ENCODE results near the gene ASF1A.
A peak's percentile ranks its signal among the peaks of the same experiment; 100 is the strongest.

The ASF1A gene

DNA sequence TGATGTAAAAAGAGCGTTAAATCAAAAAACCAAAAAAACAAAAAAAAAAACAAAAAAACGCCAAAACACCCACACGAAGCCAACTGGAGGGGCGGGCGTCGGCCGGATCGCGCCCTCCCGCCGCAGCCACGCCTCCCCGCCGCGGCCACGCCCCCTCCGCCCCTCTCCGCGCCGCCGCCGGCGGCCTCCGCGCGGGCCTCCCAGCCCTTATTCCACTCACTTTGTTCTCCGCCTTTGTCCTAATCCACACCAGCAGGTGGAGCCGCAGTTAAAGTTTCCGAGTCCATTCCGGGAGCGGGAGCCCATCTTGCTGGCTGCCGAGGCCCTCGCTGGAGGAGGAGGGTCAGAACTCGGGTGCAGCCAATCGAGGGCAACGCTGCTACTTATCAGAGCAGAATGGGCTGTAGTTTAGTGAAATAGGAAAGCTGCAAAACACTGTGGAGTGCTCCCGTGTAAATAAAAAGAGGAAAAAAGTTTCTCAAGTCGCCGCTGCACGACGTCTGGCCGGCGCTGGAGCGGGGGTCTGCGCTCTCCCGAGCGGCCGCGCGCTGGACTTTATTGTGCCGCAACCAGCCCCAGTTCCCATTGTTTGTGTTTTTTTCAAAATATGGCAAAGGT is at the start of gene ASF1A:
Gene ASF1A (plus strand): TSS at position 346 of the 618 bp plus-strand sequence. CDS start 262 bp downstream, at position 608.
- Histone ChIP-seq H3K4me1 (ENCODE audit: control insufficient read depth, insufficient read depth, low read length) (no peaks in the 10 kb centered on the region), H3K27me3 (ENCODE audit: control insufficient read depth, insufficient read depth, low read length) (no peaks in the 10 kb centered on the region), H3K27ac (ENCODE audit: low read length) (no peak within 1 kb of the TSS), H3K36me3 (ENCODE audit: control insufficient read depth, insufficient read depth, low read length) (no peaks in the 10 kb centered on the region), H3K4me3 (ENCODE audit: low read length) (peak within 1 kb of the TSS; percentile 96), H3K9me3 (ENCODE audit: control insufficient read depth, insufficient read depth, low read length) (no peaks in the 10 kb centered on the region)
- no CpG with 5 or more reads among the region's 51 CpGs for whole genome bisulfite sequencing (ENCODE audit: insufficient coverage, insufficient read length)
- DNase-seq (ENCODE audit: low read depth, low spot score): peak; percentile 88

DNA sequence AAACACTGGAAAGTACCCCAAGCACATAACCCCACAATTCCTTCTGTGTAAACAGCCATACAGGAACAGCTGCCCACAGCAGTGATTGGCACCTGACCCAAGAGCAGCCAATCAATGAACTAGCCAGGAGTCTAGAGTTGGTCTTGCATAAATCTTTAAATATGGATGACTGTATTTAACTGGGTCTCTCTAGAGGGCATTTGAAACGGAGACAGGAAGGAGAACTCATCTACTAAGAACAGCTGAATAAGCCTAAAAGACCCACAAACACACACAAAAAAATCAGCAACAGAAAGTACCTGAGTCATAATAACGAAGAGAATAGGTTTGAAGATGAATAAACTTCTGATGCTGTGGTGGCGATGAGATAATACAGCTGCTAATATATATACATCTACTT is 49.0 kb upstream of the ASF1A start:
- H3K36me3 ChIP-seq (ENCODE audit: control insufficient read depth, insufficient read depth, low read length): no peaks in the 10 kb centered on the region
- no peaks in the 10 kb centered on the region for H3K27me3 ChIP-seq (ENCODE audit: control insufficient read depth, insufficient read depth, low read length)
- DNase-seq (ENCODE audit: low read depth, low spot score): no peak
- H3K4me1 ChIP-seq (ENCODE audit: control insufficient read depth, insufficient read depth, low read length): no peaks in the 10 kb centered on the region
- H3K9me3 ChIP-seq (ENCODE audit: control insufficient read depth, insufficient read depth, low read length): no peaks in the 10 kb centered on the region
- H3K4me3 ChIP-seq (ENCODE audit: low read length): no peak overlapping the region
- no CpG with 5 or more reads among the region's 3 CpGs for WGBS (ENCODE audit: insufficient coverage, insufficient read length)
- no peak overlapping the region for H3K27ac ChIP-seq (ENCODE audit: low read length)

DNA sequence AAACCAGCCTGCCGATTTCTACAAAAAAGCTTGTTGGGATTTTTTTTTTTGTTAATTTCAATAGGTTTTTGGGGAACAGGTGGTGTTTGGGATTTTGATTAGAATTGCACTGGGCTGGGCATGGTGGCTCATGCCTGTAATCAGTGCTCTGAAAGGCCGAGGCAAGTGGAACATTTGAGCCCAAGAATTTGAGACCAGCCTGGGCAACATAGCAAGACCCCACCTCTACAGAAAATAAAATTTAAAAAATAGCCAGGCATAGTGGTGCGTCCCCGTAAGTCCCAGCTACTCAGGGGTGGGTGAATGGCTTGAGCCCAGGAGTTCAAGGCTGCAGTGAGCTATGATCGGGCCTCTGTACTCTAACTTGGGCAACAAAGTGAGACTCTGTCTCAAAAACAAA is 40.5 kb upstream of the ASF1A start:
- Histone ChIP-seq H3K9me3 (ENCODE audit: control insufficient read depth, insufficient read depth, low read length) (no peaks in the 10 kb centered on the region), H3K36me3 (ENCODE audit: control insufficient read depth, insufficient read depth, low read length) (no peaks in the 10 kb centered on the region), H3K27me3 (ENCODE audit: control insufficient read depth, insufficient read depth, low read length) (no peaks in the 10 kb centered on the region), H3K4me3 (ENCODE audit: low read length) (no peak overlapping the region), H3K27ac (ENCODE audit: low read length) (no peak overlapping the region), H3K4me1 (ENCODE audit: control insufficient read depth, insufficient read depth, low read length) (no peaks in the 10 kb centered on the region)
- DNase-seq (ENCODE audit: low read depth, low spot score): no peak
- no CpG with 5 or more reads among the region's 5 CpGs for WGBS (ENCODE audit: insufficient coverage, insufficient read length)

DNA sequence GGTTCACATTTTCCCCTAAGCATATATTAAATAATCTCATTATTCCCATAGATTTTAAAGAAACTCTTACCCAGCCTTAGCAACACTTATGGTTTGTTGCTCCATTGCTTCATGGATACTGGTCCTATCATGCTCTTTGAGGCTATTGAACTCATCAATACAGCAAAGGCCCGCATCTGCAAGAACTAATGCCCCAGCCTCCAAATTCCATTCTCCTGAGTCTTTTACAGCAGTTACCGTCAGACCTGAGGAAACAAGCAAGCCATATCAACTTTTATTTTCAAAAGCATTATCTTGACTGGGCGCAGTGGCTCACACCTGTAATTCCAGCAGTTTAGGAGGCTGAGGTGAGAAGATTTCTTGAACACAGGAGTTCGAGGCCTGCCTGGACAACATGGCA is 37.7 kb upstream of the ASF1A start:
- WGBS (ENCODE audit: insufficient coverage, insufficient read length): no CpG with 5 or more reads among the region's 4 CpGs
- DNase-seq (ENCODE audit: low read depth, low spot score): no peak
- Histone ChIP-seq H3K27me3 (ENCODE audit: control insufficient read depth, insufficient read depth, low read length) (no peaks in the 10 kb centered on the region), H3K9me3 (ENCODE audit: control insufficient read depth, insufficient read depth, low read length) (no peaks in the 10 kb centered on the region), H3K4me3 (ENCODE audit: low read length) (no peak overlapping the region), H3K27ac (ENCODE audit: low read length) (no peak overlapping the region), H3K36me3 (ENCODE audit: control insufficient read depth, insufficient read depth, low read length) (no peaks in the 10 kb centered on the region), H3K4me1 (ENCODE audit: control insufficient read depth, insufficient read depth, low read length) (no peaks in the 10 kb centered on the region)

DNA sequence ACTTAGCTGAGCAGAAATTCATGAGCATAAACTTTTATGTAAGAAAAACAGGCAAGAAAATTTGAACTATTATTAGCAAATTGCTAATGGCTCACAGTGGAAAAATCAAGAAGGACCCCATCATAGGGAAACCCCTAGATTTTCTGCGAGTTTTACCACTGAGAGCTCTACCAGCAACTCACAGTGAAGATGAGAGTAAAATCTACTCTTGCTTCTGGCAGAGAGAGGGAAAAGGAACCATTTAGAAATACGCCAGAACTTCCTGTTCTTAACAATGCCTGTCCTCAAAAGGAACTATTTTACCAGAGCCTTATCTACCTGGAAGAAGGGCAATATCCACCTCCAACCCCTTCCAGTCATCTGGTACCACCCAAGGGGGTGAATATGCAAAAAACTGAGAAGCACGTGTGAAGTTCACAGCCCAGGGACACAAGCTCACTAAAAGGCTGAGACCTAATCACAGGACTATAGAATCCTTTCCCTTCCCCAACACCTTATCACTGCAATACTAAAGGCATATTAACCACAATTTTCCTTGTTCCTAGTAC is 34.4 kb upstream of the ASF1A start:
- no peak overlapping the region for H3K27ac ChIP-seq (ENCODE audit: low read length)
- no peaks in the 10 kb centered on the region for H3K36me3 ChIP-seq (ENCODE audit: control insufficient read depth, insufficient read depth, low read length)
- DNase-seq (ENCODE audit: low read depth, low spot score): no peak
- no CpG with 5 or more reads among the region's 3 CpGs for WGBS (ENCODE audit: insufficient coverage, insufficient read length)
- no peak overlapping the region for H3K4me3 ChIP-seq (ENCODE audit: low read length)
- no peaks in the 10 kb centered on the region for H3K9me3 ChIP-seq (ENCODE audit: control insufficient read depth, insufficient read depth, low read length)
- no peaks in the 10 kb centered on the region for H3K27me3 ChIP-seq (ENCODE audit: control insufficient read depth, insufficient read depth, low read length)
- no peaks in the 10 kb centered on the region for H3K4me1 ChIP-seq (ENCODE audit: control insufficient read depth, insufficient read depth, low read length)

DNA sequence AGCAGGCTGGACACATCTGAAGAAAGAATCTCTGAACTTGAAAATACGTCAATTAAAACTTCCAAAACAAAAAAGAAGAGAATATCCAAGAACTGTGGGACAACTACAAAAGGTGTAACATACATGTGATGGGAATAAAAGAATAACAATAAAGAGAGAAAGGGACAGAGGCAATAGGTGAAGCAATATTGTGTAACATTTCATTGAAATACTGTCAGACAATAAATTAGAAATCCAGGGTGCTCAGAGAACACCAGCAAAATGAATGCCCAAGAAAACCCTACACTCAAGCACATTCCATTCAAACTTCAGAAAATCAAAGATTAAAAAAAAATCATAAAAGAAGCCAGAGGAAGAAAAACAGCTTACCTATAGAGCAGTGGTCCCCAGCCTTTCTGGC is 33.6 kb upstream of the ASF1A start:
- no peak for DNase-seq (ENCODE audit: low read depth, low spot score)
- no peaks in the 10 kb centered on the region for H3K36me3 ChIP-seq (ENCODE audit: control insufficient read depth, insufficient read depth, low read length)
- no peaks in the 10 kb centered on the region for H3K9me3 ChIP-seq (ENCODE audit: control insufficient read depth, insufficient read depth, low read length)
- no peaks in the 10 kb centered on the region for H3K4me1 ChIP-seq (ENCODE audit: control insufficient read depth, insufficient read depth, low read length)
- no CpG with 5 or more reads among the region's 1 CpG for WGBS (ENCODE audit: insufficient coverage, insufficient read length)
- H3K27me3 ChIP-seq (ENCODE audit: control insufficient read depth, insufficient read depth, low read length): no peaks in the 10 kb centered on the region
- H3K4me3 ChIP-seq (ENCODE audit: low read length): no peak overlapping the region
- H3K27ac ChIP-seq (ENCODE audit: low read length): no peak overlapping the region

DNA sequence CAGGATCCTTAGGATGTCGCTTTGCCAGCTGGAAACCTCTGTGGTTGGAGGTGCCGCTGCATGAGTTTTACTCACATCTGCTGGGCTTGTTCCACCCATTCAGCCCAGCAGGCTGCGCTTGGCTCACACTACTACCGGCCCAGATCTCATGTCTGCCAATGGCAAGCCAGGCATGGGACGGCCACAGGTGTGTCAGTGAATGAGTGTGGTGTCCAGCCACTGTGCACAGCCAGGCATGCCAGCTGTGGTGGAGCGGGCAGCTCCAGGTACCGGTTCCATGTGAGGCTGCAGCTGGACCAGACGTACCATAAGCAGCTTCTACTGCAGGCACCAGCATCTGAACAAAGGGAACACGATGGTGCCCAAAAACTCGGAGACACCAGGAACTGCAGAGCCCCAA is 33.1 kb upstream of the ASF1A start:
- Histone ChIP-seq H3K4me1 (ENCODE audit: control insufficient read depth, insufficient read depth, low read length) (no peaks in the 10 kb centered on the region), H3K36me3 (ENCODE audit: control insufficient read depth, insufficient read depth, low read length) (no peaks in the 10 kb centered on the region), H3K9me3 (ENCODE audit: control insufficient read depth, insufficient read depth, low read length) (no peaks in the 10 kb centered on the region), H3K27ac (ENCODE audit: low read length) (no peak overlapping the region), H3K27me3 (ENCODE audit: control insufficient read depth, insufficient read depth, low read length) (no peaks in the 10 kb centered on the region), H3K4me3 (ENCODE audit: low read length) (no peak overlapping the region)
- WGBS (ENCODE audit: insufficient coverage, insufficient read length): no CpG with 5 or more reads among the region's 10 CpGs
- DNase-seq (ENCODE audit: low read depth, low spot score): no peak

DNA sequence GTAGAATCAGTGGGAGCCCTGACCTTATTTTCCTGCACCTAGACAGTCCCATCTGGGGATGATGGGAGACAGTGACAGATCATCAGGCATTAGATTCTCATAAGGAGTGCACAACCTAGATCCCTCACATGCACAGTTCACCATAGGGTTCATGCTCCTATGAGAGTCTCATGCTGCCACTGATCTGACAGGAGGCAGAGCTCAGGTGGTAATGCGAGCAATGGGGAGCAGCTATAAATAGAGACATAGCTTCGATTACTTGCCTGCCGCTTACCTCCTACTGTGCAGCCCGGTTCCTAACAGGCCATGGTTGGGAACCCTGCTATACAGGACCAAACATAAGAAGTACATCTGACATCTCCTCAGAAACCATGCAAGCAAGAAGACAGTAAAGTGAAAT is 31.5 kb upstream of the ASF1A start:
- H3K4me1 ChIP-seq (ENCODE audit: control insufficient read depth, insufficient read depth, low read length): no peaks in the 10 kb centered on the region
- H3K36me3 ChIP-seq (ENCODE audit: control insufficient read depth, insufficient read depth, low read length): no peaks in the 10 kb centered on the region
- H3K9me3 ChIP-seq (ENCODE audit: control insufficient read depth, insufficient read depth, low read length): no peaks in the 10 kb centered on the region
- H3K27me3 ChIP-seq (ENCODE audit: control insufficient read depth, insufficient read depth, low read length): no peaks in the 10 kb centered on the region
- no peak for DNase-seq (ENCODE audit: low read depth, low spot score)
- H3K27ac ChIP-seq (ENCODE audit: low read length): no peak overlapping the region
- no CpG with 5 or more reads among the region's 4 CpGs for WGBS (ENCODE audit: insufficient coverage, insufficient read length)
- no peak overlapping the region for H3K4me3 ChIP-seq (ENCODE audit: low read length)

DNA sequence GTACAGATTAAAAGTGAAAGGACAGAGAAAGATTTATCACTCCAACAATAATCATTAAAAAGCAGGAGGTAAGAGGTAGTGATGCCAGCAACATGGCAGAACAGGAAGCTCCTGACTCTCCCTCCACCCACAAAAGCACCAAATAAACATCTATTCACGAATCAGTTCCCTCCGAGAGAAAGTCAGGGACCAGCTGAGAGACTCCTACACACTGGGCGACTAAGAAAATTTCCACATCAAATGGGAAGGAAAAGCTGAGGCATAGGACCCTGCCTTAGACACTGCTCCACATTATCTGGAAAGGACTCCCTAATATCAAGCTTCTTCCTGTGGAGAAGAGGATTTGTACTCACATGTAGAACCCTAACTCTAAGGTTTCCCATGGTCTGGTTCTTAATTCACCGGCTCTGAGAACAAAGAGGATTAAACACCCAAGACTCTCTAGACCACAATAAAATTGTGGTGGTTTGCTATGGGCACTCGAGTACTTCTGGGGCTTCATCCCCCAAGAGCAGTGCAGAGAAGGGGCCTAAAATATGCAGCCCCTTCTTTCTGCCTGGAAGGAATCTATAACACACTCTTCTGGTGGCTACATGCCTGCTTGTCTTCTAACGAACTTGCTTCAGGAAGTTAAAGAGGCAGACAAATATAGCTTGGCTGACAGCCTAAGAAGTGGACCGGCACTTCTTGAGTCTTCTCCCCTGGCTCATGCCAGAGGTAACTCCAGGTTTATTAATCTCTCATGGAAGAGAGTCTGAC is 29.4 kb upstream of the ASF1A start:
- DNase-seq (ENCODE audit: low read depth, low spot score): no peak
- Histone ChIP-seq H3K4me3 (ENCODE audit: low read length) (no peak overlapping the region), H3K9me3 (ENCODE audit: control insufficient read depth, insufficient read depth, low read length) (no peaks in the 10 kb centered on the region), H3K36me3 (ENCODE audit: control insufficient read depth, insufficient read depth, low read length) (no peaks in the 10 kb centered on the region), H3K4me1 (ENCODE audit: control insufficient read depth, insufficient read depth, low read length) (no peaks in the 10 kb centered on the region), H3K27ac (ENCODE audit: low read length) (no peak overlapping the region), H3K27me3 (ENCODE audit: control insufficient read depth, insufficient read depth, low read length) (no peaks in the 10 kb centered on the region)
- WGBS (ENCODE audit: insufficient coverage, insufficient read length): no CpG with 5 or more reads among the region's 7 CpGs

DNA sequence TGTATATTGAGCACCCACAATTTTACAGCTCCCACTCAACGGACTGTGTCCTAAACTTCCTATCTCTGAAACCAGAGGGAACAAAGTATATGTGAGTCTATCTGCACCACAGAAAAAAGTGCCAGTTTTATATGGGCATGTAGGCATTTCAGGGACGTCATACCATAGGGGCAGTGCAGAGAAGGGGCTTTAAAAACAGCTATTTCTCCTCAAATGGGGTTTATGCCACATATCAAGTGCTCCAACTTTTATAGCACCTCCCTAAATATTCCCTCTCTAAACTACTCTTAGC is 28.9 kb upstream of the ASF1A start:
- Histone ChIP-seq H3K4me3 (ENCODE audit: low read length) (no peak overlapping the region), H3K27me3 (ENCODE audit: control insufficient read depth, insufficient read depth, low read length) (no peaks in the 10 kb centered on the region), H3K36me3 (ENCODE audit: control insufficient read depth, insufficient read depth, low read length) (no peaks in the 10 kb centered on the region), H3K9me3 (ENCODE audit: control insufficient read depth, insufficient read depth, low read length) (no peaks in the 10 kb centered on the region), H3K27ac (ENCODE audit: low read length) (no peak overlapping the region), H3K4me1 (ENCODE audit: control insufficient read depth, insufficient read depth, low read length) (no peaks in the 10 kb centered on the region)
- WGBS (ENCODE audit: insufficient coverage, insufficient read length): no CpG with 5 or more reads among the region's 2 CpGs
- DNase-seq (ENCODE audit: low read depth, low spot score): no peak

DNA sequence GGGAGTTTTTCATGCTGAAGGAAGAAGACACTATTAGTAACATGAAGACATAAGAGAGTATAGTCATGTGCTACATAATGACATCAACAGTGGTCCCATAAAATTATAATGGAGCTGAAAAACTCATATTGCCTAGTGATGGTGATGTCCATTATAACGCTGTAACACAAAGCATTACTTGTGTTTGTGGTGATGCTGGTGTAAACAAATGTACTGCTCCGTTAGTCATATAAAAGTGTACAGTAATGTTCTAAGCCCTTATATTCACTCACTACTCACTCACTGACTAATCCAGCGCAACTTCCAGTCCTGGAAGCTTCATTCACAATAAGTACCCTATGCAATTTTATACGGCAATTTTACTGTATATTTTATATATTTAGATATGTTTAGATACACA is 26.8 kb upstream of the ASF1A start:
- no CpG with 5 or more reads among the region's 4 CpGs for WGBS (ENCODE audit: insufficient coverage, insufficient read length)
- no peaks in the 10 kb centered on the region for H3K27me3 ChIP-seq (ENCODE audit: control insufficient read depth, insufficient read depth, low read length)
- H3K4me1 ChIP-seq (ENCODE audit: control insufficient read depth, insufficient read depth, low read length): no peaks in the 10 kb centered on the region
- no peak overlapping the region for H3K27ac ChIP-seq (ENCODE audit: low read length)
- no peak for DNase-seq (ENCODE audit: low read depth, low spot score)
- no peaks in the 10 kb centered on the region for H3K36me3 ChIP-seq (ENCODE audit: control insufficient read depth, insufficient read depth, low read length)
- H3K9me3 ChIP-seq (ENCODE audit: control insufficient read depth, insufficient read depth, low read length): no peaks in the 10 kb centered on the region
- H3K4me3 ChIP-seq (ENCODE audit: low read length): no peak overlapping the region

Measured in iPS DF 6.9 (cell line).